Measurements from ENCODE around the gene SPEM2.

Gene SPEM2

GRCh38 chr17:7415784-7416183, 9.6 kb upstream of the SPEM2 start:
- Mint-ChIP-seq H3K27me3 (ENCODE audit: low read depth, poor library complexity) (peaks cover 6% of the 10 kb centered on the region), H3K4me3 (no peak overlapping the region), H3K4me1 (peaks cover 50% of the 10 kb centered on the region), H3K27ac (no peak overlapping the region), H3K36me3 (ENCODE audit: low read depth) (peaks cover 23% of the 10 kb centered on the region), H3K9me3 (no peaks in the 10 kb centered on the region)
- TF ChIP-seq CTCF (IDR thresholded peaks at IDR 0.05) = no peak
- no peak for DNase-seq

- no peak for TF ChIP-seq CTCF (IDR thresholded peaks at IDR 0.05)
- no peak for DNase-seq
- Mint-ChIP-seq H3K27ac (peak overlapping the region; percentile 94), H3K36me3 (ENCODE audit: low read depth) (peaks cover 23% of the 10 kb centered on the region), H3K4me1 (peaks cover 56% of the 10 kb centered on the region), H3K9me3 (no peaks in the 10 kb centered on the region), H3K4me3 (no peak overlapping the region), H3K27me3 (ENCODE audit: low read depth, poor library complexity) (peaks cover 3% of the 10 kb centered on the region)
Observed at GRCh38 chr17:7416323-7416722, 9.1 kb upstream of the SPEM2 start.

- Mint-ChIP-seq H3K4me1 (peaks cover 60% of the 10 kb centered on the region), H3K9me3 (no peaks in the 10 kb centered on the region), H3K36me3 (ENCODE audit: low read depth) (peaks cover 20% of the 10 kb centered on the region), H3K4me3 (no peak overlapping the region), H3K27ac (no peak overlapping the region), H3K27me3 (ENCODE audit: low read depth, poor library complexity) (peaks cover 3% of the 10 kb centered on the region)
- TF ChIP-seq CTCF (IDR thresholded peaks at IDR 0.05) = no peak
- no peak for DNase-seq
Observed at GRCh38 chr17:7417056-7417655, 8.3 kb upstream of the SPEM2 start.

DNA sequence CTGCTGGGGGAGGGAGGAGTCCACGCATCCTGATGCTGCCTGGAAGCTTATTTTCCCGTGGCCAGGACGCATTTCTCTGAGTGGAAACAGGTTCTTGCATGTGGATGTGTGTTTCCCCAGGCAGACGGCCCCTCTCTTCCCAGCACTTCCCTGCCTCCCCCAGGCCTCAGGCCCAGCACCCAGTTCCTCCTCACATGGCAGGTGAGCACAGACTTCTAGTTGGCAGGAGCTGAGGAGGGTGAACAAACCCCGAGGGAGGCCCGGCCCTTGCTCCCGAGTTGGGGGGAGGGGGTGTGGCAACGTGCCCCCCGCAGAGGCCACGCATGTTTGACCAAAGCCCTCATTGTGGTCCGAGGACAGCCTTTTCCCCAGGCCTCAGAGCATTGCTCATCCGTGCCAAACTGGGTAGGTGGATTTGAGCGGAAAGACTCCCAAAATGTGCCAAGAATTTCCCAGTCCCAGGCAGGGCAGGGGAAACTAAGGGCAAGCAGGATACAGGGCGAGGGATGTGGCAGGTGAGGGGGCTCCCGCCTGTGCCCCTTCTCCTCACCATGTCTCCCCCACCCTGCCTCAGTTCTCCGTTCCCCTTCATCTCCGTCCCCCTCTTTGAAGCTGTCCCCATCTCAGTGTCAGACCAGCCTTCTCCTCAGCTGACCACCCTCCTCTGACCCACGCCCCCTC, 6.8 kb upstream of the SPEM2 start:
- peak overlapping the region; percentile 98 for H3K27ac Mint-ChIP-seq
- peaks cover 3% of the 10 kb centered on the region for H3K27me3 Mint-ChIP-seq (ENCODE audit: low read depth, poor library complexity)
- H3K9me3 Mint-ChIP-seq = no peaks in the 10 kb centered on the region
- H3K4me1 Mint-ChIP-seq = peaks cover 49% of the 10 kb centered on the region
- no peak overlapping the region for H3K4me3 Mint-ChIP-seq
- H3K36me3 Mint-ChIP-seq (ENCODE audit: low read depth) = peaks cover 18% of the 10 kb centered on the region
- DNase-seq = no peak
- TF ChIP-seq CTCF (IDR thresholded peaks at IDR 0.05) = no peak

- TF ChIP-seq CTCF (IDR thresholded peaks at IDR 0.05) = no peak
- peaks cover 53% of the 10 kb centered on the region for H3K4me1 Mint-ChIP-seq
Observed at GRCh38 chr17:7419819-7420610, 5.4 kb upstream of the SPEM2 start, which contains the start of gene SPEM1. Gene SPEM1, plus strand, starts transcription at chr17:7420324. Its CDS starts 61 bp downstream, at chr17:7420385.

More at GRCh38 chr17:7419819-7420610, 5.4 kb upstream of the SPEM2 start, which contains the start of gene SPEM1:
- DNase-seq = peak; percentile 59
- Mint-ChIP-seq H3K27ac (peak within 1 kb of the TSS; percentile 98), H3K36me3 (ENCODE audit: low read depth) (peaks cover 18% of the 10 kb centered on the region), H3K27me3 (ENCODE audit: low read depth, poor library complexity) (peaks cover 3% of the 10 kb centered on the region), H3K4me3 (peak within 1 kb of the TSS; percentile 46), H3K9me3 (no peaks in the 10 kb centered on the region)
